Epithelial cell of proximal tubule (primary cell): ENCODE measurements around the gene BMERB1. TPM values are rescaled to one million over a fixed set of nuclear protein-coding genes. Genes with fewer than 3 reads are reported as not detected.

Experiments used
- DNase-seq: peaks from one replicate; pipeline ENCODE4 v3.0.0-alpha.2; 2011; ENCODE audit warnings: low read depth
- H3K4me3 ChIP-seq: 2 replicates; pipeline ENCODE4 v1.5.1; 2011; ENCODE audit warnings: low read depth, mild to moderate bottlenecking, low read length
- CTCF ChIP-seq: conservative IDR thresholded peaks from 2 replicates; pipeline ENCODE4 v1.5.1; 2012; ENCODE audit warnings: low read depth, mild to moderate bottlenecking, low read length
- total RNA-seq: library from RNA; depleted of rRNA; stranded (reverse); fragments of >200 nt; gene quantifications from 2 replicates; pipeline ENCODE4 v1.2.3, GENCODE V29; 2015

The BMERB1 gene
- total RNA-seq, 1 donor from 2014 or later: 15.8 TPM

GRCh38 chr16:15482068-15482747 lies 47.8 kb downstream of the BMERB1 start:
- TF ChIP-seq CTCF: peak; percentile 40
- no peak overlapping the region for H3K4me3 ChIP-seq

DNA sequence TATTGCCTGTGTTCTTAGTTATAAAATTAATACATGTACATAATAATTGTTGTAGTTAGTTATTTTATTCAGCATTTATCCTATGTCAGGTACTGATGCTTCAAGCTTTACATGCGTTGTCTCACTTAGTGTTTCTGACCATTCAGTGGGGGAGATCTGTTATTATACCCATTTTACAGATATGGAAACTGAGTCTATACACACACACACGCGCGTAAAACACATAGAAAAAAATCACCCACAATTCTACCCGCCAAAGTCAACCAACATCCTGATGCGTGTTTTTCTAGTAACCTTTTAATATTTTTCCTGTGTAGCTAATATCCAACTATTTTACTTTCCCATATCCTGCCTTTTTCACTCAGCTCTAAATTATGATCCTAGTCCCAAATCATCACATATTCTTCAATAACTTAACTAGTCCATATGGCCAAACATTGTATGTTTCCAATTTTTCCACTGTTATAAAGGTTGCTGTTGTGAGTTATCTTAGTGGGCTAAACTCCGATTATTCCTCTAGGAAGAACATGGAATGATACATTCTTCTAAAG lies 48.4 kb downstream of the BMERB1 start:
- H3K4me3 ChIP-seq: no peak overlapping the region
- no peak for DNase-seq
- no peak for TF ChIP-seq CTCF

More at GRCh38 chr16:15482068-15482747, 47.8 kb downstream of the BMERB1 start:
- peak; percentile 95 for DNase-seq

GRCh38 chr16:15483857-15484256 lies 49.5 kb downstream of the BMERB1 start:
- H3K4me3 ChIP-seq: no peak overlapping the region
- no peak for TF ChIP-seq CTCF
- no peak for DNase-seq

DNA sequence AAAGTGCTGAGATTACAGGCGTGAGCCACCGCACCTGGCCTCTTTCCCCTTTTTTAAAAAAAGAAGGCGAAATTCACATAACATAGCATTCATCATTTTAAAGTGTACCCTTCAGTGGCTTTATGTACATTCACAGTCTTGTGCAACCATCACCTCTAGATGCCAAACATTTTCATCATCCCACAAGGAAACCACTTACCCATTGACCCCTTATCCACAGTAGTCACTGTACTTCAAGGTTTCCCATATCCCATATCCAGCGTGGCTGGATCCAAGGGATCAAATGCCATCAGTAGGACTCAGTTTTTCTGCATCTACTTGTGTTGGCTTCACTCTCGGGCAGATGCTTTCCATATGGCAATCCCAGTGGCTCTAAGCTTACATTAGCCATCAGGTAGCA lies 50.3 kb downstream of the BMERB1 start:
- DNase-seq: no peak
- H3K4me3 ChIP-seq: no peak overlapping the region
- no peak for TF ChIP-seq CTCF

DNA sequence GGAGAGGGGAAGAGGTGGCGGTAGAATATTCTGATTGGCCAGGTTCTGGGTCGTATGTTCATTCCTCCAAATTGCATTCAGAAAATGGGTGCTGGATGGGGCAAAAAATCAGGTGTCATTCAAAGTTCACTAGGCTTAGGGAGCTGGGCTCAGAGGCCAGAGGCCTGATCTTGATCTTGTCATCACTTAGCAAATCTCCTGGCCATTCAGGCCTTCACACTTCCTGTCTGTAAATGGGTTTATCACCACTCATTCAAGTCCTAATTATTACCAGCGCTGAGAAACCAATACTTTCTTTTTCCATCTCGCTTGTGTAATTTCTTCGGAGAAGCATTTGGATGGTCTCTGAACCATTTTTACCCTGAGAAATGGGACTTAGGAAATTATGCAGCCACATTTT lies 50.8 kb downstream of the BMERB1 start:
- TF ChIP-seq CTCF: no peak
- DNase-seq: no peak

GRCh38 chr16:15486661-15487060 lies 52.3 kb downstream of the BMERB1 start:
- H3K4me3 ChIP-seq: no peak overlapping the region
- no peak for DNase-seq
- no peak for TF ChIP-seq CTCF

More for the DNA sequence above, 50.8 kb downstream of the BMERB1 start:
- no peak overlapping the region for H3K4me3 ChIP-seq
